ENCODE results near the gene CAMK2A.

The CAMK2A gene

DNA sequence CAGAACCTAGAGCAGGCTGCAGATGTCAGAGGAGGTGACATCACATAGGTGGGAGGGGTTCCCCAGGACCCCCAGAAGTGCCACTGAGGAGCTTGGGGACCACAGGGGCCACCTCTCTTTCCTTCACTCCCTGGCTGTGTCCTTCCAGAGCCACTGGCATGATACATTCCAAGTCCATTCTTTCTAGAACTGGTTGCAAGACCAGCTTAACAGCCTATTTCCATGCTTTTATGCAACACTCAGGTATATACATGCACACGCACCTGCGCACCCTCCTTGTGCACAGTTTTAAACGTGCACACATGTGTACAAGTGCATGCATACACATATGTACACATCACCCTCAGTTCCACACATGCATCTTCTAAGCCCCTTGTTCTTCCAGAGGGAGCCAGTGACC lies 60.0 kb downstream of the CAMK2A start:
- TF ChIP-seq, protein P1, sequence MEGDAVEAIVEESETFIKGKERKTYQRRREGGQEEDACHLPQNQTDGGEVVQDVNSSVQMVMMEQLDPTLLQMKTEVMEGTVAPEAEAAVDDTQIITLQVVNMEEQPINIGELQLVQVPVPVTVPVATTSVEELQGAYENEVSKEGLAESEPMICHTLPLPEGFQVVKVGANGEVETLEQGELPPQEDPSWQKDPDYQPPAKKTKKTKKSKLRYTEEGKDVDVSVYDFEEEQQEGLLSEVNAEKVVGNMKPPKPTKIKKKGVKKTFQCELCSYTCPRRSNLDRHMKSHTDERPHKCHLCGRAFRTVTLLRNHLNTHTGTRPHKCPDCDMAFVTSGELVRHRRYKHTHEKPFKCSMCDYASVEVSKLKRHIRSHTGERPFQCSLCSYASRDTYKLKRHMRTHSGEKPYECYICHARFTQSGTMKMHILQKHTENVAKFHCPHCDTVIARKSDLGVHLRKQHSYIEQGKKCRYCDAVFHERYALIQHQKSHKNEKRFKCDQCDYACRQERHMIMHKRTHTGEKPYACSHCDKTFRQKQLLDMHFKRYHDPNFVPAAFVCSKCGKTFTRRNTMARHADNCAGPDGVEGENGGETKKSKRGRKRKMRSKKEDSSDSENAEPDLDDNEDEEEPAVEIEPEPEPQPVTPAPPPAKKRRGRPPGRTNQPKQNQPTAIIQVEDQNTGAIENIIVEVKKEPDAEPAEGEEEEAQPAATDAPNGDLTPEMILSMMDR (IDR thresholded peaks at IDR 0.05; ENCODE audit: borderline replicate concordance, insufficient read depth, low read depth, low read length), result no peak
- H3K4me3 ChIP-seq (ENCODE audit: low read depth, low read length), result no peak overlapping the region

DNA sequence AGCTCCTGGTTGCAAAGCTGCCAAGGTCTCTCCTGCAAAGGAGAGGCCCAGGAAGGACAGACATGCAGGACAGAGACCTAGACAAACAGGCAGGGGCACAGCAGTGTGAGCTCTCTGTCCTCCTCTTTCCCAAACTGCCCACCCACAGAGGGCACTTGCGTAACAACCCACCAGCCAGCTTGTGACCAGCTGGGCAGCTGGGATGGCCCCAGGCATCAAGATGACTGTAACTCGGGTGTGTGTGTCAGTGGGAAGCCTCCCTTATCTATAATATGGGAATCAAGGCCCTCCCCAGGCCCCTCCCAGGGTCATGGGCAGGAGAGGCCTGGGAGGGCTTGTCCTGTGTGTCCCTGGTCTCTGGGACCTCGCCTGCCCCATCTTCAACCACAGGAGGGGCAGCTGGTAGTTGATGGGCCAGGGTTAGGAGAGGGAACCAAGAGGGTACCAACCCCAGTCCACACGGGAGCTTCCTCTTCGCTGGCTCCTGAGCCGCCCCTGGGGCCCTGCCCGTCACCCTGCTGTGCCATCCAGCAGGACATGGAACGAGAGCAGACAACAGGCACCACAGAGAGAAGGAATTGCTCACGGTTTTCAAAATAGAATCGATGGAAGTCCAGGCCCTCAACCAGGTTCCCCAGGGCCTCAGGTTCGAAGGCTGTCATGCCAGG lies 61.8 kb downstream of the CAMK2A start:
- TF ChIP-seq, protein P1 (IDR thresholded peaks at IDR 0.05; ENCODE audit: borderline replicate concordance, insufficient read depth, low read depth, low read length), result no peak

GRCh38 chr5:150227036-150227435 lies 62.5 kb downstream of the CAMK2A start:
- TF ChIP-seq, protein P1 (IDR thresholded peaks at IDR 0.05; ENCODE audit: borderline replicate concordance, insufficient read depth, low read depth, low read length), result no peak
- no peak overlapping the region for H3K4me3 ChIP-seq (ENCODE audit: low read depth, low read length)

More for the DNA sequence above, 61.8 kb downstream of the CAMK2A start:
- H3K4me3 ChIP-seq (ENCODE audit: low read depth, low read length), result no peak overlapping the region

DNA sequence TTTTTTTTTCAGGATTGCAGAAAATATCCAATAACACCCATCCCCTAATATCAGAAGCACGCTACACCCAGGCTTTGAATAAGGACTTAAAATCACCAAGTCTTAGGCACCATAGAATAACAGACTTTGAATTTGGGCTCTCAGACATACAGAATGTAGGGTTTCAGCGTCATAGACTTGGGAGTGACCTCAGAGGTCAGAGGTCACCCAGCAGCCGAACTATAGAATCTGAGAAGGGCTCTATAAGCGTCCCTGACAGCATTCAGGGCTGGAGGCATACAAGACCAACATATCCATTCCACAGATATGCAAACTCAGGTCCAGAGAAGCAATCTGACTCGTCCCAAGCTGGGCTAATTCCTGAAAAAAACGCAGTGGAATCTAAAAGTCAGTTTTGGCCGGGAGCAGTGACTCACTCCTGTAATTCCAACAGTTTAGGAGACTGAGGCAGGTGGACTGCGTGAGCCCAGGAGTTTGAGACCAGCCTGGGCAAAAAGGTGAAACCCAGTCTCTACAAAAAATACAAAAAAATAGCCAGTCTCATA lies 65.0 kb downstream of the CAMK2A start:
- TF ChIP-seq, protein P1 (IDR thresholded peaks at IDR 0.05; ENCODE audit: borderline replicate concordance, insufficient read depth, low read depth, low read length), result no peak
- H3K4me3 ChIP-seq (ENCODE audit: low read depth, low read length), result no peak overlapping the region

- no peak overlapping the region for H3K4me3 ChIP-seq (ENCODE audit: low read depth, low read length)
- TF ChIP-seq, protein P1 (IDR thresholded peaks at IDR 0.05; ENCODE audit: borderline replicate concordance, insufficient read depth, low read depth, low read length), result no peak
Observed at GRCh38 chr5:150223474-150223873, 66.1 kb downstream of the CAMK2A start.

DNA sequence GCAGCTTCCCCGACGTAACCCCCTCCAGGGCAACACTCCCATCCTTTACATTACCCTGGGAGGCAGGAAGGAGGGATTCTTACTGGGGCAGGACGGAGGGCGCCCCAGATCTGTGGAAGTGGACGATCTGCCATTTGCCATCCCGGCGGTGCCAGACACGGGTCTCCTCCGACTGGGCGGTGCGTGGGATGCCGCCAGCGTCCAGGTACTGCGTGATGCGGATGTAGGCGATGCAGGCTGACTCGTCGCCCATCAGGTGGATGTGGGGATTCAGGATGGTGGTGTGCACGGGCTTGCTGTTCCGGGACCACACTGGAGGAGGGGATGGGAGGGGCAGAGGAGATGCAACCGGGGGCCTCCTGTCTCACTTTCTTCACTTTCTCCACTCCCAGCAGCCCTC lies 66.7 kb downstream of the CAMK2A start:
- H3K4me3 ChIP-seq (ENCODE audit: low read depth, low read length), result no peak overlapping the region
- TF ChIP-seq, protein P1 (IDR thresholded peaks at IDR 0.05; ENCODE audit: borderline replicate concordance, insufficient read depth, low read depth, low read length), result no peak

DNA sequence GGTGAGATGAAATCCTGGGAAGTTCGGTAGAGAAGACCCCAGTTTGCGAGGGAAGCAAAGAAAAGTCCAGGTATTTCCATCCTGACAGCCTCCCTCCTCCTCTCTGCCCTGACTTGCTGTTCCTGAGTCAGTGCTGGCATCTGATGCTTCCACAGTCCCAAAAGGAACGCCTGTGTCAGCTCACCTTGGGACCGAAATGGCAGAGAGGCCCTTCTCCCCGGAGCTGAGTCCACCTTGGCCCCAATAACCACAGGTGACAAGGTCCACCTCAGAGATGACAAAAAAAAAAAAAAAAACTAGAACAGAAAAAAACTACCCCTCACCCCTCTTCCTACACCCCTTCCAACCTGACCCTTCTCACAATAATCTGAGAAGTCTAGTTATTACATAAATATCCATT lies 68.1 kb downstream of the CAMK2A start:
- no peak overlapping the region for H3K4me3 ChIP-seq (ENCODE audit: low read depth, low read length)

More for the DNA sequence above, 68.1 kb downstream of the CAMK2A start:
- TF ChIP-seq, protein P1 (IDR thresholded peaks at IDR 0.05; ENCODE audit: borderline replicate concordance, insufficient read depth, low read depth, low read length), result no peak

Measured in GM12875 (cell line).